OCI-LY3 (cell line): ENCODE measurements around the gene PRELID1.

Experiments used
- CTCF ChIP-seq: fragments of 200-600, 300-600 bp; sonication (generic); IDR thresholded peaks from 2 replicates; pipeline ENCODE4 v1.5.1; 2014; ENCODE audit warnings: antibody characterized with exemption, low read length, low read depth
- EZH2phosphoT487 ChIP-seq: fragments of 200-600 bp; shearing (Covaris generic); IDR thresholded peaks from 2 replicates; pipeline ENCODE4 v1.6.1; 2018; ENCODE audit warnings: antibody characterized with exemption, mixed run types, low read depth

GRCh38 chr5:177290816-177291596 lies 12.6 kb upstream of the PRELID1 start:
- TF ChIP-seq CTCF (no peak), EZH2phosphoT487 (no peak)
